GM12878 (cell line): Measurements from ENCODE around the gene PTPRN2.

ENCODE experiments used
- BACH1 ChIP-seq: fragments of 450-650 bp; IDR thresholded peaks from 2 replicates; pipeline ENCODE4 v1.6.1; 2017; ENCODE audit warnings: mild to moderate bottlenecking, borderline replicate concordance
- EGR1 ChIP-seq, 2 experiments: IDR thresholded peaks; 1 replicate in 1 of 2; 2 replicates in 1 of 2; pipeline ENCODE4 v1.6.1; 2011 to 2012; ENCODE audit warnings: low read depth in 2 of 2, low read length in 2 of 2, borderline replicate concordance in 1 of 2, mild to moderate bottlenecking in 1 of 2, moderate library complexity in 1 of 2
- TCF12 ChIP-seq: IDR thresholded peaks from 2 replicates; pipeline ENCODE4 v1.6.1; 2011; ENCODE audit warnings: low read depth, mild to moderate bottlenecking, low read length
- TCF7 ChIP-seq: IDR thresholded peaks from 2 replicates; pipeline ENCODE4 v1.6.1; 2014; ENCODE audit warnings: antibody characterized with exemption, borderline replicate concordance
- TF ChIP-seq, protein P1 (sequence below): IDR thresholded peaks from 2 replicates; pipeline ENCODE4 v1.6.1; 2012; ENCODE audit warnings: low read depth, low read length, improper control_type of control experiment

DNA sequence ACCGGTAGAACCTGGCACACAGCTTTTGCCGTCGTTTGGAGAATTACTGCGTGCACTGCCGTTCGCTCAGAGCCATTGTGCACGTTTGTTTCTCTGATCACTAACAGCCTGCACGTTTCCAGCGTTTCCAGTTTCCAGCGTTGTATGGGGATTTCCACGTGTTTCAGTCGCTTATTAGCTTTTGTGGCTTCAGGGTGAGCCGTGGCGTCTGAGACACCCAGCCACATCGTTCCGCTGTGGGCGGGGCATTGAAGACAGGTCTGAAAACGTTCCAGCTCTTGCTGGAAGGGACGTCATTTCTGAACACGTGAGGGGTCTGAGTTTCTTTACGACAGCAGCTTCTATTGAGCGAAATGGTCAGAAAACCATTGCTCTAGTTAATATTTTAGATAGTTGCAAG is 1086.0 kb downstream of the PTPRN2 start:
- TF ChIP-seq TCF7: no peak
- TF ChIP-seq, protein P1, sequence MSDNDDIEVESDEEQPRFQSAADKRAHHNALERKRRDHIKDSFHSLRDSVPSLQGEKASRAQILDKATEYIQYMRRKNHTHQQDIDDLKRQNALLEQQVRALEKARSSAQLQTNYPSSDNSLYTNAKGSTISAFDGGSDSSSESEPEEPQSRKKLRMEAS: no peak
- TF ChIP-seq BACH1: no peak
- TF ChIP-seq EGR1 (IDR thresholded peaks at IDR 0.05; ENCODE audit: borderline replicate concordance in 1 of 2, low read depth in 2 of 2, low read length in 2 of 2): no peak
- no peak for TF ChIP-seq TCF12
